Stimulated activated naive CD4-positive, alpha-beta T cell treated with Interleukin-2 at 50 U/mL for 16 hours (primary cell): ENCODE data around the gene SETBP1.

Source experiments
- DNase-seq: peaks from one replicate; lab custom pipeline; 2025; lab: John Stamatoyannopoulos, UW

The SETBP1 gene

GRCh38 chr18:44731530-44732237, 51.0 kb downstream of the SETBP1 start:
- DNase-seq = no peak

- no peak for DNase-seq
Observed at GRCh38 chr18:44732238-44732563, 51.5 kb downstream of the SETBP1 start.

- no peak for DNase-seq
Observed at GRCh38 chr18:44732599-44732998, 51.9 kb downstream of the SETBP1 start.

GRCh38 chr18:44733069-44733753, 52.5 kb downstream of the SETBP1 start:
- DNase-seq = no peak

- DNase-seq = no peak
Observed at GRCh38 chr18:44733754-44734465, 53.2 kb downstream of the SETBP1 start.

GRCh38 chr18:44735096-44735495, 54.4 kb downstream of the SETBP1 start:
- no peak for DNase-seq

DNA sequence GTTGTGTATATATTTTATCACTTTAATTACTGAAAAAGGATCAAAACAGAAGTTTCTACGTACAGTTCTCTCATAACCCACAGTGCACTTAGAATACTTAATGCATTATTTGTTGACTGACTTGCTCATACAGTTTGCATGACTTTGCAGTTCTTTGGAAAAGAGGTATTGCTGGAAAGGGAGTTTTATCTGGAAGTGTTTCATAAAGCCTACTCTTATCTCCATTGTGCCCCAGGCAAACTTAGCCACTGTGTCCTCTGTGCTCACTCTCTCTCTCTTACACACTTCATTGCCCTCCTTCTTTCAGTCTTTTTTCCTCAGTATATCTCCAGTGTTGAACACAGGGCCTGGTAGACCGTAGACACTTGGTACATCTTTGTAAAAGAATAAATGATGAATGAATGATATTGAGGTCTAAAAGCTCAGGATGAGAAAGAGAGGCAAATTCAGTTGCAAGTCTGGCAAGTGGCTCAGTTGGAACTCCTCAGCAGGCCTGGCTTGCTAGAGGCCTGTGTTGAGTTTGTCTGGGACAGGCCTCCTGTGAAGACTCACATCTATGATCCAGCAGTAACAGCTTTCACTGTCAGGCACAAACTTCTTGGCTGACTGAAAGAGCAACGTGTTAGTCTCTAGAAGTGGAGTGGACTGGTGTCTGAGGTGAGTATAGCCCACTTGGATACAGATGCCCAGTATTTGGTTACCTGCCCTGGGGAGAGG, 56.1 kb downstream of the SETBP1 start:
- DNase-seq = no peak

DNA sequence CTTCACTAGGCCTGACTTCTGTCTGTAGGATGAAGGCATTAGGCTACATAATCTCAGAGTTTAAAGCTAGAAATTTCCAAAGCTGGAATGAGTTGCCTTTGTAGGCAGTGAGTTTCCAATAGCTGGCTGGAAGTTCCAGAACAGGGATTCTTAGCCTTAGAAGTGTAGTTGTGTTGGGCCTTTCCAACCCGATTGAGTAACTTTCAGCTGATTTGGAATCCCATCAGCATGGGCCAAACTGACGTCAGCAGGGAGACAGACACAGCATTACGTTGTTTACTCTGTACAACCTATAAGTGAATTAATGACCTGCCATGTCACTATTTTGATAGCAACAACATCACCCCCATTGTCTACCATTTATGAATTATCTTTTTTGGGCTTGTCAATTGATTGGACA, 56.9 kb downstream of the SETBP1 start:
- no peak for DNase-seq

DNA sequence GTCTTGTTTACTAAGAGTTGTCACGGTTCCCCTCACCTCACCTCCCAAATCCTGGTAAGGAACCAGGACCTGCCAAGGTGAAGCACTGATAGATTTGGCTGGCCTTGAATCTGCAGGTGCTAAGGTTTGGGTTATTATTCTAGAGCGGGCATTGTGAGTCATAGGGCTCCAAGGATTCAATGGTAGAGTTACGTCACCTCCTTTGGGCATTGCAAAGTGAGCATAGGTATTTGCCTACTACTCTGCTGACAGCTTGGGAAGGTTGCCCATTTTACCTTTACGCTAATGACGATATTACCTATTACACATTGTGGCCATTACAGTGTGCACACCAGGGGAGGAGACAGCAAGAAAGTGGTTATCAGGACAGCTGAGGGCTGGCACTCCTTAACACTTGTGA, 59.3 kb downstream of the SETBP1 start:
- DNase-seq = no peak

GRCh38 chr18:44741085-44741484, 60.4 kb downstream of the SETBP1 start:
- DNase-seq = no peak

DNA sequence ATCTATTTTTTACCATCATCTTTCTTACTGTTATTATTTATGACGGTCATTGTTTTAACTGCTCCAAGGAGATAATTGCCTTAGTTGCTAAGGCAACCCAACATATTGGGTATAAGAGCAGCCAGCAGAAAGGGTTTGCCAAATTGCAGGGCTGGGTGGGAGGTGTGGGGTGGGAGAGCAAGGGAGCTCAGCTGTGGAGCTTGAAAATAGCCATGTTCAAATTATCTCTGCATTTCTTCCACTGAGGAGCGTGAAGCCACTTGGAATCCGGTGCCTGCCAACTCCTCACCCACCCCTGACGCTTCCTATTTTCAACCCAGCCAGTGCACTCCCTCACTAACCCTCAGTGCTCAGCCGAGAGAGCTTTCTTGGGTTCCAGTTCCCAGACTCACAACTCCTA, 60.8 kb downstream of the SETBP1 start:
- no peak for DNase-seq

- no peak for DNase-seq
Observed at GRCh38 chr18:44742126-44742525, 61.4 kb downstream of the SETBP1 start.

- DNase-seq = no peak
Observed at GRCh38 chr18:44742718-44743311, 62.1 kb downstream of the SETBP1 start.

- no peak for DNase-seq
Observed at GRCh38 chr18:44743631-44744030, 62.9 kb downstream of the SETBP1 start.

GRCh38 chr18:44744161-44745121, 63.8 kb downstream of the SETBP1 start:
- DNase-seq = no peak

GRCh38 chr18:44747157-44747556, 66.5 kb downstream of the SETBP1 start:
- DNase-seq = no peak

GRCh38 chr18:44748582-44748981, 67.9 kb downstream of the SETBP1 start:
- no peak for DNase-seq

DNA sequence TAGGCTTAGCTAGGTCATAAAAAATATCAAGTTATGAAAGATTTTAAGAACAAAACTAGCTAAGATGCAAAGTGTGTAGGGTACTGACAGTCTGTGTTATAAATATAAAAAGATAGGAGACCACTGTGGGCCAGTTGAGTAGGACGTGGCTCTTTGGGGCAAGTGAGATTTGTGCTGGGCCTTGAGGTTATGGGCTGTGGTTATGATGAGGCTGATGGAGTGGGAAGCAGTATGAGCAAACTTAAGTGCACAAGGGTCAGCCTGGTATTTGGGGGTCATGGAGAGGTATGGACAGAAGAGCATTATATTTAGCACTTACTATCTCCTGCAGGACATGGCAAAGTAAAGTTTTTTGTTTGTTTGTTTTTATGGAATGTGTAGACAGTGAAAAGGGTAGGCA, 70.1 kb downstream of the SETBP1 start:
- DNase-seq = no peak

- no peak for DNase-seq
Observed at GRCh38 chr18:44754567-44754966, 73.9 kb downstream of the SETBP1 start.

DNA sequence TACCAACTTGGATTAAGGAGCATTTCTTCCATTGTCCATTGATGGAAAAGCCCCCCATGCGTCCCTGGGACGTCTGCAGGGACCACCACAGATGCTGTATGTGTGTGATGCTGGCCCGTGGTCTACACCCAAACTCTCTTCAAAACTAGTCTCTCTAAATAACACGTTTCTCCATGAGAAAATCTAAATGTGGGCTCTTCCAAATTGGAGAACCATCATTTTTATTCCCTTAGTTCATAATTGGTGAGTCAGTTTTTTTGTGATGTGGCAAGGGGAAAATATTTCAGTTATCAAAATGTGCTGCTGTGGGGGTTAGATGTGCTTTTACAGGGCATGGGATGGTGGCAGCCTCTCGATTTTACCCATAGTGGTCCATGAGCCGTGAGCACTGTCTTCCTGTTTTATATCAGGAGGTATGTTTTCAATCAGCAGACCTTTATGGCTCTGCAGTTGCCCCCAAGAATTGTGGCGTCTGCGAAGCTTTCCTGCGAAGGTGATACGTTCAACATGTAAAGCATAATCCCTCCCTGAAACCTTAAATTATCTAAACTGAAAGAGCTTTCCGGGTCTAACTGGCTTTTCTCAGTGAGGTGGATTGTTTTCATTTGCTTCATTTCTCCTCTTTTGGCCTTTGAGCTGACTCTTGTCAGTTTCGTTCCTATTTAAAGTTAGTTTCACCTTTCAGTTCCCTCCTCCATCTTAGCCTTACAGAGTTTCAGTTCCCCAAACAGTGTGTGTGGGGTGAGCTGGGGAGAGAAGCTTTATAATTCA, 78.4 kb downstream of the SETBP1 start:
- peak; percentile 59 for DNase-seq
